Retinal pigment epithelial cell (primary cell): ENCODE results near the gene CTDSPL.
"Not testable (repeated sequence)": the region's sequence is repeated elsewhere in the genome, so short reads cannot be mapped to it uniquely, and the experiment has no call there.

ENCODE experiments used
- DNase-seq: peaks from one replicate; pipeline ENCODE4 v3.0.0-alpha.2; 2010; ENCODE audit warnings: low read depth
- H3K4me3 ChIP-seq: 2 replicates; pipeline ENCODE4 v1.5.1; 2011; ENCODE audit warnings: mild to moderate bottlenecking, low read length, control low read depth, moderate library complexity
- TF ChIP-seq, protein P1 (sequence below): conservative IDR thresholded peaks from 2 replicates; pipeline ENCODE4 v1.5.1; 2011; ENCODE audit warnings: low read depth, low read length, control low read depth, inconsistent platforms

The CTDSPL gene

DNA sequence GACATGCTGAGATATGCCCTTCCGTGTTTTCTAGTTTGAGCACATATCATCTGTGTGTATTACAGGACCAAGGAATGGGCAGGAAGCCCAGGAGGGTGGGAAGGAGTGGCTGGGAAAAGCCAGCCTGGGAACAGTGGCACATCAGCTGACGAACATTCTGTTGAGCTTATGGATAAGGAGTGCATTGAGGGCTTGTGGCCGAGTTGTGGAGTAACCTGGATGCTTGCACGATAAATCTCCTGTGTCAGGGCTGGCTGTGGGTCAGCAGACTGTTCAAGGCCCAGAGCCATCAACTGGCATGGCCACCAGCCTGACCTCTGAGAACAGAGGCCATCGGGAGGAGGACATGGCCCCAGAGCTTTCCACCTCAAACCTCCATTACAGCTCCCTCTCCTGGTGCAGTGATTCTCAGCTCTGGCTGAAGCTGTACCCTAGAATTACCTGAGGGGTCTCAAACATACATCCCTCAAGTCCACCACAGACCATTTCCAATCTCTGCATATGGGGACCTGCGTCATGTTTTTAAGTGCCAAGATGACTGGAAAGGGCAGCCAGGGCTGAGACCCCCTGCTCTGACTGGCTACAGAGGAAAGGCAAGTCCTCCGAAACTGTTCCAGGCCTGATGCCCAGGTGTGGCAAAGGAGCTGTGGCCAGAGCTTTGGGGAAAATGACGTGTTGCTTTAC lies 124.1 kb downstream of the CTDSPL start:
- TF ChIP-seq, protein P1, sequence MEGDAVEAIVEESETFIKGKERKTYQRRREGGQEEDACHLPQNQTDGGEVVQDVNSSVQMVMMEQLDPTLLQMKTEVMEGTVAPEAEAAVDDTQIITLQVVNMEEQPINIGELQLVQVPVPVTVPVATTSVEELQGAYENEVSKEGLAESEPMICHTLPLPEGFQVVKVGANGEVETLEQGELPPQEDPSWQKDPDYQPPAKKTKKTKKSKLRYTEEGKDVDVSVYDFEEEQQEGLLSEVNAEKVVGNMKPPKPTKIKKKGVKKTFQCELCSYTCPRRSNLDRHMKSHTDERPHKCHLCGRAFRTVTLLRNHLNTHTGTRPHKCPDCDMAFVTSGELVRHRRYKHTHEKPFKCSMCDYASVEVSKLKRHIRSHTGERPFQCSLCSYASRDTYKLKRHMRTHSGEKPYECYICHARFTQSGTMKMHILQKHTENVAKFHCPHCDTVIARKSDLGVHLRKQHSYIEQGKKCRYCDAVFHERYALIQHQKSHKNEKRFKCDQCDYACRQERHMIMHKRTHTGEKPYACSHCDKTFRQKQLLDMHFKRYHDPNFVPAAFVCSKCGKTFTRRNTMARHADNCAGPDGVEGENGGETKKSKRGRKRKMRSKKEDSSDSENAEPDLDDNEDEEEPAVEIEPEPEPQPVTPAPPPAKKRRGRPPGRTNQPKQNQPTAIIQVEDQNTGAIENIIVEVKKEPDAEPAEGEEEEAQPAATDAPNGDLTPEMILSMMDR, result peak; percentile 43
- peak; percentile 90 for DNase-seq
- no peak overlapping the region for H3K4me3 ChIP-seq

DNA sequence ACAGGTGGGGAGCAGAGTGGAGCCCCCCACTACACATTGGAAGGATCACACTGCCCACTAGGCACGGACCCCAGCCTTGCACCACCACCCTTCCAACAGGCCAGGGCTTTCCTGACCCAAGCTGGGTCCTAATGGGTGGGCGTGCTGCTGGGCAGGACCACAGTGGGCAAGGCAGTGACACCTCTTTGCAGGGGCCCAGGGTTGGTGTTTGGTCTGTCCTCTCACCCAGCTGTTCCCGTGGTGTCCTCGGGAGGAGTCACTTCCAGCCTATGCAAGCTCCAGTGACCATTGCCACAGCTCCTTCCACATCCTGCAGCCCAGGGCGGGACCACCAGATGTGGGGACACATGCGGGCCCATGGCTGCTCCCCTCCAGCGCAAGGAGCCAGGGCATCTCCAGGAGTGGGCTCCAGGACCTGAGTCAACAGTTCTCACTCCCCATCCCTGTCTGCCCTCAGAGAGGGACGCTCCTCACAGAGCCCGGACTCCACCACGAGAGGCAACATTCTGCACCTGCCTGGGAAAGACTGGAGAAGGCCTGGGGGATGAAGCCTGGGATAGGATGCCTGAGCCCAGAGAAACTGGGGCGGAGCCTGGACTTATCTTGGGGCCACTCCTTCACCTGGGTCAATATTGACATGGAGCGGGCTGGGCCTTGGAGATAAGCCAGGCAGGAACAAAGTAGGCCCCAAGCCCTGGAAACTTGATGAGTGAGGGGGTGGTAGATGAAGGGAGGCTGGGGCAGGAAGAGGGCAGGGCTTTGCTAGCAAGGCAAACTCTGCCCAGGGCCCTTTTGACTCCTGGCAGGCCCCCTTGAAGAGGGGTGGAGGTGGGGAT lies 125.0 kb downstream of the CTDSPL start:
- TF ChIP-seq, protein P1, result no peak
- no peak overlapping the region for H3K4me3 ChIP-seq
- no peak for DNase-seq

DNA sequence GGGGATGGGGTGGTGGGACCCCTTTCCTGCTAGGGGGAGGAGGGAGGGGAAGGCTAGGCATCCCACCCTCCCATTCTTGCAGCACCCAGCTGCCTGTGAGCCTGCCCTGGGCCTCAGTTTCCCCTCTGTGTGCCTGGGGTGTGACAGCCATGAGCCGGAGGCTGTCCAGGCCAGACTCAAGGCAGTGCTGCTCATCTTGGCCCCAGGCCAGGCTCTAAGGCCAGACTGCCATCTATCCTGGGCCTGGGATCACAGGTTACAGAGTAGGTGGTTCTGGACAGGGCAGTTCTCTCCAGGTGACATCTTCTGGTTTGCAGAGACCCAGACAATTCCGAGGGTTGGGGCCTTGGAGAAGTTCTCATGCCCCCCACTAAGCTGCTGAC lies 125.6 kb downstream of the CTDSPL start:
- H3K4me3 ChIP-seq, result no peak overlapping the region
- DNase-seq, result no peak
- TF ChIP-seq, protein P1, result no peak

- DNase-seq, result no peak
- TF ChIP-seq, protein P1, result no peak
- no peak overlapping the region for H3K4me3 ChIP-seq
These were observed 126.1 kb downstream of the CTDSPL start for GRCh38 chr3:37987751-37988179.

DNA sequence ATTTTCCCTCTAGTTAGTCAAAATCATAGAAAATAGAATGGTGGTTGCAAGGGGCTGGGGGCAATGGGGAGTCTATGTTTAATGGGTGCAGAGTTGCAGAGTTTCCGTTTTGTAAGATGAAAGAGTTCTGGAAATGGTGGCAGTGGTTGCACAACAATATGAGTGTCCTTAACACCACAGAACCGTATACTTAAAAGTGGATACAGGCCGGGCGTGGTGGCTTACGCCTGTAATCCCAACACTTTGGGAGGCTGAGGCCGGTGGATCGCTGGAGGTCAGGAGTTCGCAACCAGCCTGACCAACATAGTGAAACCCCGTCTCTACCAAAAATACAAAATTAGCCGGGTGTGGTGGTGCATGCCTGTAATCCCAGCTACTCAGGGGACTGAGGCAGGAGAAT lies 126.7 kb downstream of the CTDSPL start:
- H3K4me3 ChIP-seq, DNase-seq: not testable (repeated sequence)

GRCh38 chr3:37988931-37989525 lies 127.3 kb downstream of the CTDSPL start:
- TF ChIP-seq, protein P1, result no peak
- H3K4me3 ChIP-seq, result no peak overlapping the region
- DNase-seq, result no peak

- H3K4me3 ChIP-seq, result no peak overlapping the region
- DNase-seq, result no peak
- TF ChIP-seq, protein P1, result no peak
These were observed 128.3 kb downstream of the CTDSPL start for GRCh38 chr3:37989821-37990480.
